AG09319 (cell line): ENCODE results near the gene ADRA2B.

Experiments used
- DNase-seq: peaks from one replicate; pipeline ENCODE4 v3.0.0-alpha.2; 2010; ENCODE audit warnings: low read depth; ENCODE audit errors: extremely low read depth
- TF ChIP-seq, protein P1 (sequence below): IDR thresholded peaks from 2 replicates; pipeline ENCODE4 v1.5.1; 2011; ENCODE audit warnings: low read depth, mild to moderate bottlenecking, inconsistent platforms, low read length, moderate library complexity

ADRA2B gene

GRCh38 chr2:96123936-96124335, 7.6 kb upstream of the ADRA2B start:
- TF ChIP-seq, protein P1, sequence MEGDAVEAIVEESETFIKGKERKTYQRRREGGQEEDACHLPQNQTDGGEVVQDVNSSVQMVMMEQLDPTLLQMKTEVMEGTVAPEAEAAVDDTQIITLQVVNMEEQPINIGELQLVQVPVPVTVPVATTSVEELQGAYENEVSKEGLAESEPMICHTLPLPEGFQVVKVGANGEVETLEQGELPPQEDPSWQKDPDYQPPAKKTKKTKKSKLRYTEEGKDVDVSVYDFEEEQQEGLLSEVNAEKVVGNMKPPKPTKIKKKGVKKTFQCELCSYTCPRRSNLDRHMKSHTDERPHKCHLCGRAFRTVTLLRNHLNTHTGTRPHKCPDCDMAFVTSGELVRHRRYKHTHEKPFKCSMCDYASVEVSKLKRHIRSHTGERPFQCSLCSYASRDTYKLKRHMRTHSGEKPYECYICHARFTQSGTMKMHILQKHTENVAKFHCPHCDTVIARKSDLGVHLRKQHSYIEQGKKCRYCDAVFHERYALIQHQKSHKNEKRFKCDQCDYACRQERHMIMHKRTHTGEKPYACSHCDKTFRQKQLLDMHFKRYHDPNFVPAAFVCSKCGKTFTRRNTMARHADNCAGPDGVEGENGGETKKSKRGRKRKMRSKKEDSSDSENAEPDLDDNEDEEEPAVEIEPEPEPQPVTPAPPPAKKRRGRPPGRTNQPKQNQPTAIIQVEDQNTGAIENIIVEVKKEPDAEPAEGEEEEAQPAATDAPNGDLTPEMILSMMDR, result no peak

GRCh38 chr2:96123290-96123689, 6.9 kb upstream of the ADRA2B start:
- TF ChIP-seq, protein P1, result no peak
- DNase-seq, result no peak

More at GRCh38 chr2:96123936-96124335, 7.6 kb upstream of the ADRA2B start:
- DNase-seq, result no peak

GRCh38 chr2:96122391-96122790, 6.0 kb upstream of the ADRA2B start:
- TF ChIP-seq, protein P1, result no peak
- DNase-seq, result no peak

GRCh38 chr2:96121414-96121813, 5.0 kb upstream of the ADRA2B start:
- no peak for DNase-seq
- TF ChIP-seq, protein P1, result no peak

- TF ChIP-seq, protein P1, result no peak
- no peak for DNase-seq
Observed at GRCh38 chr2:96120991-96121390, 4.6 kb upstream of the ADRA2B start.

DNA sequence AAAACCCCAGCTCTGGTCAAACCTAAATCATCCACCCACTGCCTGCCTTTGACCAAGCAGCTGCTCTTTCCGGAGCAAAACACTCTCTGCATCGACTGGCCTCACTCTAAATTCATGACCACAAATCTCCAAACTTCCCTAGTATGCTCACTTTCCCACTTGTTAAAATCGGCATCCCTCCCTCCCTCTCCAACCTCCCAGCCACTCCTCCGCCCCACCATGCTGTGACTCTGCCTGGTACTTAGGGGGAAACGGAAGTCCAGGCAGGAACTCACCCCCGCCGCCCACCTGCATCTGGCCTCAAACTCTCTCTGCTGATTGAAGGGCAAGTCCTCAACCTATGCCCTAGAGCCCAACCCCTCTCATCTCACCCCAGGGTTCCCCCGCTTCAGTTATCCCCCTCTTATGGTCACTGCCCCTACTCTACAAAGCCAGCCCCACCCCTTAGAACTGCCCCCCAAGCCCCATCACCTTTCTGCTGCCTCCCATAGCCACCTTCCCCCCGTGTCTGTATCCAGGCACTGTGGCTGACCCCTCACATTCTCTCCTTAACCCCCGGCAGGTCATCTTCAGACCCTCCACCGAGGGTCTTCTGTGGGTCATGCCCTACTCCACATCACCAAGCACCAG, 3.8 kb upstream of the ADRA2B start:
- TF ChIP-seq, protein P1, result no peak
- DNase-seq, result no peak

DNA sequence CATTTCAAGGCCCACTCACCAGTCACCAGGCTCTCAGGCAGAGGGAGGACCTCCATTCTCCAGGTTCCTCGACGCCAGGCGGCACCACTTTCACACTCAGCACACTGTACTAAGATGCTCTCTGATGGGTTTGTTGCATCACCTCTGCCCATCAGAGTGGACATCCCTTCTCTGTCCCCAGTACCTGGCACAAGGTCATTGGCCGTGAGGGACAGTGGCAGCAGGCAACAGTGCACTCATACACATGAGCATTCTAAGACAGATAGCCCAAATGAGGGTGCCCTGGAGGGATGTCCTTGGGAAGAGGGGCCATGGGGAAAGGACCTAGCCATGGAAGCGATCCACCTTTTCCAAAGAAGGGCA, 3.0 kb upstream of the ADRA2B start:
- DNase-seq, result no peak

More for the DNA sequence above, 3.0 kb upstream of the ADRA2B start:
- TF ChIP-seq, protein P1, result no peak
